ENCODE measurements around the gene SHC3.

The SHC3 gene

DNA sequence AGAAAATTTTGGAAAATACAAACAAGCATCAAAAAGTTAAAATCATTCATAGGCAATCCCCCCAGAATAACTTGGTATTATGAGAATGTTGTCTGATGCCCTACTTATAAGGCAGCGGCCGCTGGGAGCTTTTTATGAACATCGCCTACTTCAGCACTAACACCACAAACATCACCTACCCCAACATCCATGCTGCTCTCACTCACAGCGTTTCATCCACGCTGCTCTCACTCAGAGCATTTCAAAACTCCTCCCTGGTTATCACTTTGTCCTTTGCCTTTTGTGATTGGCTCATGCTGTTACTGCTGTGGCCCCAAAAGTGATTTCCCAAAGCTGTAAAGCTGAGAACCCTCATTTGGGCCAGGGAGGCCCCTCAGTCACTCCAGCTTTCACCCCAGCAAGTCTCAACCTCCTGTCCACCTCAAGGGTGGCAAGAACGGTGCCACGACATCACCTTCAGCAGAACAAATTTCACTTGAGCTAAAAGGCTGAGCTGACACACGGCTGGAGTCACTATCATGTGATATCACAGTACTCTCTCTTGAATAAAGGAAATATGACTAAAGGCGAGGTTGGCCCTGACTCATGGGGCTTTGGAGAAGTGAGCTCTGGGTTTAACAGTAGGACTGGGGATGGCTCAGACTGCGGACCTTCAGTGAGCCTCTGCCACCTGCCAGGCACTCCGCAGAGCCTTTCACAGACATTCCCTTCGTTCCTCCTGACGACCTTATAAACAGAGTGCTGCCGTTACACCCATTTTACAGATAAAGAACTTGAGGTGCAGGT, 25.2 kb downstream of the SHC3 start:
- DNase-seq (ENCODE audit: low spot score): no peak
- in situ Hi-C loops (cut with MboI; ENCODE audit: low pct_unique_long_range_greater_than_20kb, low sequenced_read_pairs, unreplicated experiment): no loop called here
- TF ChIP-seq, protein P1, sequence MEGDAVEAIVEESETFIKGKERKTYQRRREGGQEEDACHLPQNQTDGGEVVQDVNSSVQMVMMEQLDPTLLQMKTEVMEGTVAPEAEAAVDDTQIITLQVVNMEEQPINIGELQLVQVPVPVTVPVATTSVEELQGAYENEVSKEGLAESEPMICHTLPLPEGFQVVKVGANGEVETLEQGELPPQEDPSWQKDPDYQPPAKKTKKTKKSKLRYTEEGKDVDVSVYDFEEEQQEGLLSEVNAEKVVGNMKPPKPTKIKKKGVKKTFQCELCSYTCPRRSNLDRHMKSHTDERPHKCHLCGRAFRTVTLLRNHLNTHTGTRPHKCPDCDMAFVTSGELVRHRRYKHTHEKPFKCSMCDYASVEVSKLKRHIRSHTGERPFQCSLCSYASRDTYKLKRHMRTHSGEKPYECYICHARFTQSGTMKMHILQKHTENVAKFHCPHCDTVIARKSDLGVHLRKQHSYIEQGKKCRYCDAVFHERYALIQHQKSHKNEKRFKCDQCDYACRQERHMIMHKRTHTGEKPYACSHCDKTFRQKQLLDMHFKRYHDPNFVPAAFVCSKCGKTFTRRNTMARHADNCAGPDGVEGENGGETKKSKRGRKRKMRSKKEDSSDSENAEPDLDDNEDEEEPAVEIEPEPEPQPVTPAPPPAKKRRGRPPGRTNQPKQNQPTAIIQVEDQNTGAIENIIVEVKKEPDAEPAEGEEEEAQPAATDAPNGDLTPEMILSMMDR (IDR thresholded peaks at IDR 0.05; ENCODE audit: extremely low read depth, insufficient read depth, missing control alignments): no peak

DNA sequence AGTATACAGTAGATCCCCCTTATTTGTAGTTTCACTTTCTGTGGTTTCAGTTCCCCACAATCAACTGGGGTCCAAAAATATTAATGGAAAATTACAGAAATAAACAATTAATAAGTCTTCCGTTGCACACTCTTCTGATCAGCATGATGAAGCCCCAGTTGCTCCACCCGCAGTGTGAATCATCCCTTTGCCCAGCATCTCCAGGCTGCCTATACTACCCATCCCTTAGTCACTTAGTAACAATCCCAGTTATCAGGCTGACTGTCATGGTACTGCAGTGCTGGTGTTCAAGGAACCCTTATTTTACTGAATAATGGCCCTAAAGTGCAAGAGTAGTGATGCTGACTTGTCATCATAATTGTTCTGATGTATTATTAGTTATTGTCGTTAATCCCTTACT, 28.9 kb downstream of the SHC3 start:
- no peak for DNase-seq (ENCODE audit: low spot score)
- TF ChIP-seq, protein P1 (IDR thresholded peaks at IDR 0.05; ENCODE audit: extremely low read depth, insufficient read depth, missing control alignments): no peak
- in situ Hi-C loops (cut with MboI; ENCODE audit: low pct_unique_long_range_greater_than_20kb, low sequenced_read_pairs, unreplicated experiment): no loop called here

DNA sequence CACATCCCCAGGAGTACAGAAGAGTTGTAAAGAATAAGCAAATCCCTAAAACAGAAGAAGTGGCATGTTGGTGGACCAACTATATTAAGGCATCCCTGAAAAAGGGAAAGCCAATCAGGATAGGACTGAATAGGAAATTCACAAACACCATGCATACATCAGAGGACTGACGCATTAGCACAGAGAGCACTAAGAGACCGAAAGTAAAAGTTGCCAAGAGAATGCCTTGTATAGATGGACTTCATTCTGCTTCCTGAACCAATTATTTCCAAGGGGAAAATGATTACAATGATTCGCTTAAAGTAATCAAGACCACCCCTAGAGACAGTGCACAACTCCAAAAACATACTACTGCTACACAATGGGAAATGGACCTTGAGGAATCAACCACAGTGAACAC, 33.5 kb downstream of the SHC3 start:
- in situ Hi-C loops (cut with MboI; ENCODE audit: low pct_unique_long_range_greater_than_20kb, low sequenced_read_pairs, unreplicated experiment): no loop called here
- TF ChIP-seq, protein P1 (IDR thresholded peaks at IDR 0.05; ENCODE audit: extremely low read depth, insufficient read depth, missing control alignments): no peak
- no peak for DNase-seq (ENCODE audit: low spot score)

DNA sequence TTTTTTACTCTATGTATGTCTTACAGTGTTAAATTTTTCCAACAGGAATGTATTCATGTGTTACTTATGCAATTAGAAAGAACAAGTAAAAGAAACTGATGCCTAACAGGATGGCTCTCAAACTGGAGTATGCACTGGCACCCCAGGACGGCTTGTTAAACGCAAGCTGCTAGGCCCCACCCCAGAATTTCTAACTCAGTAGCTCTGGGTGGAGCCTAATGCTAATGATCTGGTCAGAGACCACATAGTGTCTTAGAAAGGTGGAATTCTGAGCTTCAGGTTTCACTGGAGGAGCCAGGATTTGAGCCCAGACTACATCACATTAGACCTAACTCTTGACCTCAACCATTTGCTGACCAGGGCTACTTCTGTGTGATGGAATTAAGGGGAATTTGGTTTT, 34.4 kb downstream of the SHC3 start:
- in situ Hi-C loops (cut with MboI; ENCODE audit: low pct_unique_long_range_greater_than_20kb, low sequenced_read_pairs, unreplicated experiment): no loop called here
- DNase-seq (ENCODE audit: low spot score): no peak
- TF ChIP-seq, protein P1 (IDR thresholded peaks at IDR 0.05; ENCODE audit: extremely low read depth, insufficient read depth, missing control alignments): no peak

DNA sequence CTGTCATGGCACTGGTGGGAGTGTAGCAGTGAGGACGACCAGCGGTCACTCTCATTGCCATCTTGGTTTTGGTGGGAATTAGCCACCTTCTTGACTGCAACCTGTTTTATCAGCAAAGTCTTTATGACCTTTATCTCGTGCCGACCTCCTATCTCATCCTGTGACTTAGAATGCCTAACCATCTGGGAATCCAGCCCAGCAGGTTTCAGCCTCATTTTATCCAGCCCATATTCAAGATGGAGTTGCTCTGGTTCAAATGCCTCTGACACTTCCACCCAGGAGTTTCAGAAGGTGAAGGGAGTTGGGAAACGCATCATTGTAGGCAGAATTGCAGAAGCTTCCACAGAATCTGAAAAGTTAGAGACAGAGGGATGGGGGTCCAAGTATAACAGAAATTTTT, 35.4 kb downstream of the SHC3 start:
- no peak for DNase-seq (ENCODE audit: low spot score)
- in situ Hi-C loops (cut with MboI; ENCODE audit: low pct_unique_long_range_greater_than_20kb, low sequenced_read_pairs, unreplicated experiment): no loop called here
- TF ChIP-seq, protein P1 (IDR thresholded peaks at IDR 0.05; ENCODE audit: extremely low read depth, insufficient read depth, missing control alignments): no peak

DNA sequence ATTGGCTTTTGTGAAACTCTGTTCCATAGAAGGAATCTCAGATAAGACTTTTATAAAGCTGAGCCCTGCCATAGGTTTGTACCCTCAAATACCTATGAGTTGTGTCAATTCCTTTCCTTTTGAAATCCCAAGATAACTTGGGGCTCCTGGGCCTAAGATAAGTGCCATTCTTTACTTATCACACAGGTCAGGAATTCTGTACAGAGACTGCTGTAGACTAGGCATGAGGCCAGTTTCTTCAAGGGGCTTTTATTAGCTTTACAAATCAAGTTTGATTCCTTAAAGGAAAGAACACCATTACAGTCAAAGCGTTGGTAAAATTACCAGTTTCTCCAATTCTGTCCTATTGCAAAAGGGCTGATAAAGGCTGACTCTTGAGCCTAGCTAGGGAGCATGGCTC, 39.2 kb downstream of the SHC3 start:
- no peak for DNase-seq (ENCODE audit: low spot score)
- in situ Hi-C loops (cut with MboI; ENCODE audit: low pct_unique_long_range_greater_than_20kb, low sequenced_read_pairs, unreplicated experiment): no loop called here

More for the DNA sequence above, 39.2 kb downstream of the SHC3 start:
- TF ChIP-seq, protein P1 (IDR thresholded peaks at IDR 0.05; ENCODE audit: extremely low read depth, insufficient read depth, missing control alignments): no peak

All from GM13977 (cell line).